Fibroblast of lung (primary cell): ENCODE results near the gene C1QL3.
A peak's percentile ranks its signal among the peaks of the same experiment; 100 is the strongest.

Experiments used
- EZH2 ChIP-seq: IDR thresholded peaks from 2 replicates; pipeline ENCODE4 v1.5.1; 2012; ENCODE audit warnings: low read length, control low read depth, mild to moderate bottlenecking; ENCODE audit errors: missing control alignments
- TF ChIP-seq, protein P1 (sequence below), 2 donors: IDR thresholded peaks in 1 of 2; conservative IDR thresholded peaks in 1 of 2; 1 replicate in 1 of 2; 2 replicates in 1 of 2; pipeline ENCODE4 v1.5.1; 2011 to 2012; ENCODE audit warnings: low read length in 2 of 2, control low read depth in 1 of 2, inconsistent platforms in 1 of 2, low read depth in 1 of 2, mild to moderate bottlenecking in 1 of 2

DNA sequence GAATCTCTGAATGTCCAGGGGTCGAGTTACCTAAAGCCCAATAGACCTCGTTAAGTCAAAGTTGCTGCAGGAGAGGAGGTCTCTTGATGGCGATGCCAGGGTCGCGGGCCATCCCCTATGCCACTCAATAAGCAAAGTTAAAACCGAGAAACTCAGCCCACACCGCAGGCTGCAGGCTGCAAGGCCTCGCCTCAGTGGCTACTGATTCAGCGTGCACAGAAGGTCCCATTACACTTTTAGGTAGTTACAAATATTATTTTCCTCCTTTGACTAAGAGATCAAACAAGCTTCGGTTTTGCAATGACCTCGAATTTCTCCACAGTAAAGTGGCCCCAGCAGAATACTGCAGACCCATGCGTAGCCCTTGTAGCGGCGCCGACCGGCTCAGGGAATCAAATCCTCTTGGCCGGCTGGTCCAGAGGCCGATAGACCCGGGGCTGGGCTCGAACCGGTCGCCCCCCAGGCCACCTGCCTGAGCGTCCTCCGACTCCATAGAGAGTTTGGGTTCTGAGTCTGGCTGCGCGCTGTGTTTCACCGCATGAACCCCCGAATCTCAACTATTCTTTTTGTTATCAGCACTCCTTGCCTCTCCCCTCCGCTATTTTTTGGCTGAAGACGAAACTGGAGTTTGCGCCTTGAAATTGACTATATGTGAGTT, 2.3 kb downstream of the C1QL3 start:
- TF ChIP-seq, protein P1, sequence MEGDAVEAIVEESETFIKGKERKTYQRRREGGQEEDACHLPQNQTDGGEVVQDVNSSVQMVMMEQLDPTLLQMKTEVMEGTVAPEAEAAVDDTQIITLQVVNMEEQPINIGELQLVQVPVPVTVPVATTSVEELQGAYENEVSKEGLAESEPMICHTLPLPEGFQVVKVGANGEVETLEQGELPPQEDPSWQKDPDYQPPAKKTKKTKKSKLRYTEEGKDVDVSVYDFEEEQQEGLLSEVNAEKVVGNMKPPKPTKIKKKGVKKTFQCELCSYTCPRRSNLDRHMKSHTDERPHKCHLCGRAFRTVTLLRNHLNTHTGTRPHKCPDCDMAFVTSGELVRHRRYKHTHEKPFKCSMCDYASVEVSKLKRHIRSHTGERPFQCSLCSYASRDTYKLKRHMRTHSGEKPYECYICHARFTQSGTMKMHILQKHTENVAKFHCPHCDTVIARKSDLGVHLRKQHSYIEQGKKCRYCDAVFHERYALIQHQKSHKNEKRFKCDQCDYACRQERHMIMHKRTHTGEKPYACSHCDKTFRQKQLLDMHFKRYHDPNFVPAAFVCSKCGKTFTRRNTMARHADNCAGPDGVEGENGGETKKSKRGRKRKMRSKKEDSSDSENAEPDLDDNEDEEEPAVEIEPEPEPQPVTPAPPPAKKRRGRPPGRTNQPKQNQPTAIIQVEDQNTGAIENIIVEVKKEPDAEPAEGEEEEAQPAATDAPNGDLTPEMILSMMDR (conservative IDR thresholded peaks at IDR 0.05 in 1 of 2, IDR thresholded peaks at IDR 0.05 in 1 of 2; ENCODE audit: low read depth in 1 of 2, low read length in 2 of 2) = no peak
- peak; percentile 85 for TF ChIP-seq EZH2
